ENCODE measurements around the gene NUP205.

The NUP205 gene

DNA sequence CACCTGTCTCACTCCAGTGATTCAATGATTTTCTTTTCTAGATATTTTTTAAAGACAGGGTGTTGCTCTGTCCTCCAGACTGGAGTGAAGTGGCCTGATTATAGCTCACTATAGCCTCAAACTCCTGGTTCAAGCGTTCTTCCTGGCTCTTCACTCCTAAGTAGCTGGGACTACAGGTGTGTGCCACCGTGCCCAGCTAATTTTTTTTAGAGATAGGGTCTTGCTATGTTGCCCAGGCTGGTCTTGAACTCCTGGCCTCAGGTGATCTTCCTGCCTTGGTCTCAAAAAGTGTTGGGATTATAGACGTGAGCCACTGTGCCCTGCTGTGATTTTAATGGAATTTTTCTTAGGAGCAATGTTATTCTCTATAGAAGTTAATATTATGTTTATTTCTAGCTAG is 14.1 kb downstream of the NUP205 start:
- Mint-ChIP-seq H3K4me1 (peaks cover 5% of the 10 kb centered on the region), H3K27me3 (ENCODE audit: low read depth) (no peaks in the 10 kb centered on the region), H3K9me3 (no peaks in the 10 kb centered on the region), H3K36me3 (ENCODE audit: low read depth) (peaks cover 43% of the 10 kb centered on the region), H3K27ac (no peak overlapping the region), H3K4me3 (no peak overlapping the region)
- TF ChIP-seq, protein P1, sequence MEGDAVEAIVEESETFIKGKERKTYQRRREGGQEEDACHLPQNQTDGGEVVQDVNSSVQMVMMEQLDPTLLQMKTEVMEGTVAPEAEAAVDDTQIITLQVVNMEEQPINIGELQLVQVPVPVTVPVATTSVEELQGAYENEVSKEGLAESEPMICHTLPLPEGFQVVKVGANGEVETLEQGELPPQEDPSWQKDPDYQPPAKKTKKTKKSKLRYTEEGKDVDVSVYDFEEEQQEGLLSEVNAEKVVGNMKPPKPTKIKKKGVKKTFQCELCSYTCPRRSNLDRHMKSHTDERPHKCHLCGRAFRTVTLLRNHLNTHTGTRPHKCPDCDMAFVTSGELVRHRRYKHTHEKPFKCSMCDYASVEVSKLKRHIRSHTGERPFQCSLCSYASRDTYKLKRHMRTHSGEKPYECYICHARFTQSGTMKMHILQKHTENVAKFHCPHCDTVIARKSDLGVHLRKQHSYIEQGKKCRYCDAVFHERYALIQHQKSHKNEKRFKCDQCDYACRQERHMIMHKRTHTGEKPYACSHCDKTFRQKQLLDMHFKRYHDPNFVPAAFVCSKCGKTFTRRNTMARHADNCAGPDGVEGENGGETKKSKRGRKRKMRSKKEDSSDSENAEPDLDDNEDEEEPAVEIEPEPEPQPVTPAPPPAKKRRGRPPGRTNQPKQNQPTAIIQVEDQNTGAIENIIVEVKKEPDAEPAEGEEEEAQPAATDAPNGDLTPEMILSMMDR (IDR thresholded peaks at IDR 0.05; ENCODE audit: unreplicated experiment in 3 of 3): no peak

DNA sequence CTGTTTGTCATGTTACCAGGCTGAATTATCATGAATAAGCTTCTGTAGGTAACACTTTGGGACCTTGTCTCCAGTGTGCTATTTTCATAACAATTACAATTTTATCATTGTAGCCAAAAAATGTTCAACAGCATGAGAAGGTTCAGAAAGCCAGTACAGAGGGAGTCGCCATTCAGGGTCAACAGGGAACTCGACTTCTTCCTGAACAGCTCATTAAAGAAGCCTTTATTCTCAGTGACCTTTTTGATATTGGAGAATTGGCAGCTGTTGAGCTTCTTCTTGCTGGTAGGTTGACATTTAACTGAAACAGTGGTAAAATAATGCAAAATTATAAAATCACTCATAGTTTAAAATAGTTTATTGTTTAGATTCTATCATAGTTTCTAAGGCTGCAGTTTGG is 15.8 kb downstream of the NUP205 start:
- Mint-ChIP-seq H3K9me3 (no peaks in the 10 kb centered on the region), H3K27me3 (ENCODE audit: low read depth) (no peaks in the 10 kb centered on the region), H3K4me1 (peaks cover 3% of the 10 kb centered on the region), H3K27ac (no peak overlapping the region), H3K36me3 (ENCODE audit: low read depth) (peaks cover 58% of the 10 kb centered on the region), H3K4me3 (no peak overlapping the region)
- TF ChIP-seq, protein P1 (IDR thresholded peaks at IDR 0.05; ENCODE audit: unreplicated experiment in 3 of 3): no peak

DNA sequence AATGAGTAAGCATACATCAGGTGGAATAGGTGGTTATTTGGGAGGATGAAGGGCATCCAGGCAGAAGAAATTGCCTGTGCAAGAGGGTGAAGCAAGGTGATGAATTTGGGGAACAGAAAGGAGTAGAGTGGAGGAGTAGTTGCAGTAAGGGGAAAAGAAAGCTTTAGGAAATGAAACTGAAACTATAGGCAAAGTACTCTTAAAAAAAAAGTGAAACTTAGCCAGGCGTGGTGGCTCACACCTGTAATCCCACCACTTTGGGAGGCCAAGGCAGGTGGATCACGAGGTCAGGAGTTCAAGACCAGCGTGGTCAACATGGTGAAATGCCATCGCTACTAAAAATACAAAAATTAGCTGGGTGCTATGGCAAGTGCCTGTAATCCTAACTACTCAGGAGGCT is 17.6 kb downstream of the NUP205 start:
- Mint-ChIP-seq H3K4me1 (no peaks in the 10 kb centered on the region), H3K4me3 (no peak overlapping the region), H3K27me3 (ENCODE audit: low read depth) (no peaks in the 10 kb centered on the region), H3K9me3 (no peaks in the 10 kb centered on the region), H3K27ac (no peak overlapping the region), H3K36me3 (ENCODE audit: low read depth) (peaks cover 64% of the 10 kb centered on the region)
- TF ChIP-seq, protein P1 (IDR thresholded peaks at IDR 0.05; ENCODE audit: unreplicated experiment in 3 of 3): no peak

DNA sequence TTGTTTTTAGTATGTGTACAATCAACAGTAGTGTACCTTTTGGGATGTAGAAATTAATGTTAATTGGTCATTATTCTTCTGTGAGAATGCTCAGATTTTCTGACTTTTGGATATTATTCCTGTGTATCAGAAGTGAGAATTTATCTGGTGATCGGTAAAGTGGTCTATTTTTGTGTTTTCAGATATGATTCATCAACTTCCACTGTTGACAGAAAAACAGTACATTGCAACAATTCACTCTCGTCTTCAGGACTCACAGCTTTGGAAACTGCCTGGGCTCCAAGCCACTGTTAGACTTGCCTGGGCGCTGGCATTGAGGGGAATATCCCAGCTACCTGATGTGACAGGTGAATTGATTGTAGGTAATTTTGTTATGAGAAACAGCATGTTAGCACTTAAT is 20.9 kb downstream of the NUP205 start:
- Mint-ChIP-seq H3K4me1 (no peaks in the 10 kb centered on the region), H3K27ac (no peak overlapping the region), H3K9me3 (no peaks in the 10 kb centered on the region), H3K27me3 (ENCODE audit: low read depth) (no peaks in the 10 kb centered on the region), H3K4me3 (no peak overlapping the region), H3K36me3 (ENCODE audit: low read depth) (peaks cover 61% of the 10 kb centered on the region)
- TF ChIP-seq, protein P1 (IDR thresholded peaks at IDR 0.05; ENCODE audit: unreplicated experiment in 3 of 3): no peak

DNA sequence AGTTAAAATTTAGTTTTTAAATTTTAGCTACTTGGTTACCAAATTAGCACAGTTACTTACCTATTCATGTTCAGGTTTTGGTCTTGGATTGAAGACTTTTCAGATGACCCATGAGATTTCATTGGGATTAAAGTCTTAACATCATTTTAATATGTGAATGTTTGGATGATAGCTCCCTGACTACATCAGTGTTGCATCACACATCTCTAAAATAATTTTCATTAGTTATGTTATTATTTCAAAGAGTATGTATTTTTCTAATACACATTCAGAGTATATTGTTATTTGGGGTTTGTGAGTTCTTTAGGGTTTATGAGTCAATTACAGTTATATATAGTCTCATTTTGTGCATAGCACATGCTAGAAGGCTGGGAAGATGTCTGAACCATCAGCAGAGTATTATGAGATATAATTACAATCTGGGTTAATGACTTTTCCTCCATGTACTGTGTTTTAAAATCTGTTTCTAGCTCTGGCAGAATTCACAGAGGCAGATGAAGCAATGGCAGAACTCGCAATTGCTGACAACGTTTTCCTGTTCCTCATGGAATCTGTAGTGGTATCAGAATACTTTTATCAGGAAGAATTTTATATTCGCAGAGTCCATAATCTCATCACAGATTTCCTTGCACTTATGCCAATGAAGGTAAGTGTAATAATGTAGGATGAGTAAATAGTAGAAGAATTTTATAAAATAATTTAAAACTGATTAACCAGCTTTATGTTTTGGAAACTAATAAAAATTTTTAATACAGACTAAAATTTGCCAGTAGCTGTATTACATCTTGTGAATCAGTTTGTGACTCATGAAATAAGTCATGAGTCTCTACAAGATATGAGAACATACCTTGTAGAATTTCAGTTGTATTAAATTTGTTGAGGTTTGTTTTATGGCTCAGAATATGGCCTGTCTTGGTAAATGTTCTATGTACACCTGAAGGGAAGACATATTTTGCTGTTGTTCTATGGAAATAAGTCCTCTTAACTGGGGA is 26.9 kb downstream of the NUP205 start:
- H3K27me3 Mint-ChIP-seq (ENCODE audit: low read depth): no peaks in the 10 kb centered on the region
- no peak overlapping the region for H3K27ac Mint-ChIP-seq
- no peak overlapping the region for H3K4me3 Mint-ChIP-seq
- H3K4me1 Mint-ChIP-seq: no peaks in the 10 kb centered on the region
- TF ChIP-seq, protein P1 (IDR thresholded peaks at IDR 0.05; ENCODE audit: unreplicated experiment in 3 of 3): no peak
- peaks cover 59% of the 10 kb centered on the region for H3K36me3 Mint-ChIP-seq (ENCODE audit: low read depth)
- H3K9me3 Mint-ChIP-seq: peaks cover 3% of the 10 kb centered on the region

Data from nephron (organoid).